HG02884 (cell line): ENCODE results near the gene NELFB.
A peak's percentile ranks its signal among the peaks of the same experiment; 100 is the strongest.

ENCODE experiments used
- ATAC-seq: cut with Tn5 transposase; IDR thresholded peaks from one replicate; pipeline ENCODE4 v1.9.1; 2021; ENCODE audit warnings: mild to moderate bottlenecking, moderate library complexity; ENCODE audit not compliant: unreplicated experiment

NELFB gene

DNA sequence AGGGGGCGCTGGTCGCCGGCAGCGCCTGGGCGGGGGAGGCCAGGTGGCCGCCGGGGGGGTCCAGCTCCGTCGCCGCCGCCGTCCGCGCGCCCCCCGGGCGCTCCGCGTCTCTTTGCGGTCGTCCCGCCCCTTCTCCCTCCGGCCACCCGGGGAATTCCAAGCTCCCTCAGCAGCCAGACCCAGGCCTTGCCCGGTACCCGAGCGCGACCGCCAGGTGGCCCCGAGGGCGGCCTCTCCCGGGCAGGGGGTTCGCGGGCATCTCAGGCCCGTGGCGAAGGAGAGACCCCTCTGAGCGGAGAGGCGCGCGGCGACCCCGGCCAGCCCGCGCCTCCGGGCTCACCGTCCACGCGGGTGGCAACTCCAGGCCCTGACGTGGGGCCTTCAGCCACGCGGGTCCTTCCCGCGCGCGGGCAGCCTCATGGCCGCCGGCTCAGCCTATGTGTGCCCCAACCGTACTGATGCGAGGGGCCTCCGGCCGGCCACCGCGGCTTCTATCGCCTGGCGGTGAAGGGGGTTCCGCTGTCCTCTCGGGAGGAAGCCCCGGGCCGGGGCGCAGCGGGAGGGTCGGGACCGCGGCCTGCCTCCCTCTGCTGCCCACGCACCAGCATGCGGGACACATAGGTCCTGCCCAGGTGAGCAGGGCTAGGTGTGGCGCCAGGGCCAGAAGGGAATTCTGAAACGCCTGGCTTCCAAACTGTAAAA, 47.5 kb downstream of the NELFB start:
- peak; percentile 29 for ATAC-seq

- no peak for ATAC-seq
Measured at GRCh38 chr9:137303151-137303892, 48.2 kb downstream of the NELFB start.

- ATAC-seq: no peak
Measured at GRCh38 chr9:137303893-137304382, 48.8 kb downstream of the NELFB start.

DNA sequence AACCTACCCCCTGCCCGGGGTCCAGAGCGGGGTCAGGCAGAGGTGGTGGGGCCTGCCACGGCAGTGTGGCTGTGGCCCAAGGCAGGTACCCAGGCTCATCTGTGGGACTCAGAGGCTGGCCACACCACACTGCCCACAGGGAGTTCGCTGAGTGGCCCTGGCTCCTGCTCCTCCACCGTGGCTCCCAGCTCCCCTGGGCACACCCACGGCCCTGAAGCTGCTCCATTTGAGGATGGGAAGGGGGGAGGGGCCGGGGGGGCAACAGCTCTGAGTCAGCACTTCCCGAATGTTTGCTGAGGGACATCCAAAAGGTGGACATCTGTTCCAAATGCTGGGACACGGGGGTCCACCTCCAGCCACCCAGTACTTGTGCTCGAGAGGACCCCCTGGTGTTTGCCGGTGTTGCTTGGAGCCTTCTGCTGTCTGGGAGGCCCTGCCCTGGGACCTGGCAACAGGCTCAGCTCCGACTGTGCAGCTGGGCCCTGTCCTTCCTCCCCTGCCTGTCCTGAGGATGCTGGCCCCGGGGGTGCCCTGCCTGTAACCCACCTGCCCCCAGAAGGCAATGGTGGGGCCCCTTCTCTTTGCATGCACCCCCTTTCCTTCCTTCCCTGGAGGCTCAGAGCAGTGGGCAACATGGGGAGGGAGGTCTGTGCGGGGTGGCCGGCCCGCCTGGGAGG, 49.4 kb downstream of the NELFB start:
- no peak for ATAC-seq

GRCh38 chr9:137305060-137305797, 50.1 kb downstream of the NELFB start:
- no peak for ATAC-seq

DNA sequence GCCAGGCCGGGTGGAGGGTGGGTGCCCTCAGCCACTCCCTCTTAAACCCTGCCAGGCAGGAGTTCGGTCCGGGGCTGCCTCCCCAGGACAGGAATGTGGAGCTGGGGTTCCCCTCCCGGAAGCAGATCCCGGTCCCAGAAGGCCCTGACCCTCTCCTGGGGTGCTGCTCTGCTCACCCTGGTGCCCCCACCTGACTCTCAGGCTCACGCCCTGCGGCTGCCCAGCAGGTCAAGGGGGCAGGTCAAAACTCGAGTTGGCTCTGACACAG, 50.6 kb downstream of the NELFB start:
- no peak for ATAC-seq

DNA sequence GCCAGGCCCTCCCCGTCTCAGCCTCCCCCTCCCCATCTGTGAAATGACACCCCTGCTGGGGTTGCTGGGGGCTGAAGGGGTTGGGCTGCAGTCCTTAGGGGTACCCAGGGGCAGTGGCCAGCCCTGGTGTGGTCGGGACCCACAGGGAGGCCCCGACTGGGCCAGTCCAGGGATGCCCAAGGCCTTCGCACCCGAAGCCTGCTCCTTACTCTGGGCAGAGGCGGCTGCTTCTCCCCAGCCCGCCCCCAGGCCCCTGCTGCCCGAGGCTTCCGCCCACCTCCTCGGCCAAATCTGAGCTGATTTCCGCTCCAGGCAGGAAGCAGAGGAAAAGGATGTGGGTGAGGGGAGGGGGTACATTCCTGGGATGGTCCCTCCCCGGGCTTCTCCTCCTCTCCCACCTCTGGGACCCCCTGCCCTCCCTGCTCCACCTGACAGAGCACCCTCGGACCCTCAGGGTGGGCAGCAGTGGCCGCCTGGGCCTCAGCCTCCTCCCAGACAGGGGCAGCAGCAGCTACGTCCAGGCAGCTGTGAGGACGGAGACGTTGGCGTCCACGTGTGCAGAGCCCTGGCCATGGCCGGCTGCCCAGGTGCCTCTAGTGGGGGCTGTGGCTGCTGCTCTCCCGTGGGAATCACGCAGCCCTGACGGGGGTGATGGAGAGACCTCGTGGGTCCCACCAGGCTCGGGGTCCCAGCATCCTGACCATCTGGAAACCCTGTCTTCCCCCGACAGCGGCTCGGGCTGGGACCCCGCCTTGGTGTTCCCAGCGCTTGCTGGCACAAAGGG, 51.1 kb downstream of the NELFB start:
- no peak for ATAC-seq

DNA sequence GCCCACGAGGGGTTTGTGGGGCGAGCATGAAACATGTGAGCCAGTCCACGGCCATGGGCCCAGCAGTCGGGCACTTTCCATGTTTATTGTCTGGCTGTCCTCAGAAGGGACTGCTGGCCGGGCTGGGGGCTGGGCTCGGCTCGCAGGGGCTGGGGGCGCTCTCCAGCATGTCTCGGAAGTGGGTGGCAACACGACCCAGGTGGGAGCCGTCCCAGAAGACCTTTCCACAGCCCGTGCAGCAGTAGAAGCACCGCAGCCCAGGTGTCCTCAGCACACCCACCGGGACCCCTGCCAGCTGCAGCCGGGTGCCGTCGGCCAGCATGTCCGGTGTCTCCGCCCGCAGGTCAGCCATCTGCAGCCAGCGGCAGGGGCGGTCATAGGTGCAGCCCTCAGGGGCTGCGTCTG, 51.7 kb downstream of the NELFB start:
- no peak for ATAC-seq

DNA sequence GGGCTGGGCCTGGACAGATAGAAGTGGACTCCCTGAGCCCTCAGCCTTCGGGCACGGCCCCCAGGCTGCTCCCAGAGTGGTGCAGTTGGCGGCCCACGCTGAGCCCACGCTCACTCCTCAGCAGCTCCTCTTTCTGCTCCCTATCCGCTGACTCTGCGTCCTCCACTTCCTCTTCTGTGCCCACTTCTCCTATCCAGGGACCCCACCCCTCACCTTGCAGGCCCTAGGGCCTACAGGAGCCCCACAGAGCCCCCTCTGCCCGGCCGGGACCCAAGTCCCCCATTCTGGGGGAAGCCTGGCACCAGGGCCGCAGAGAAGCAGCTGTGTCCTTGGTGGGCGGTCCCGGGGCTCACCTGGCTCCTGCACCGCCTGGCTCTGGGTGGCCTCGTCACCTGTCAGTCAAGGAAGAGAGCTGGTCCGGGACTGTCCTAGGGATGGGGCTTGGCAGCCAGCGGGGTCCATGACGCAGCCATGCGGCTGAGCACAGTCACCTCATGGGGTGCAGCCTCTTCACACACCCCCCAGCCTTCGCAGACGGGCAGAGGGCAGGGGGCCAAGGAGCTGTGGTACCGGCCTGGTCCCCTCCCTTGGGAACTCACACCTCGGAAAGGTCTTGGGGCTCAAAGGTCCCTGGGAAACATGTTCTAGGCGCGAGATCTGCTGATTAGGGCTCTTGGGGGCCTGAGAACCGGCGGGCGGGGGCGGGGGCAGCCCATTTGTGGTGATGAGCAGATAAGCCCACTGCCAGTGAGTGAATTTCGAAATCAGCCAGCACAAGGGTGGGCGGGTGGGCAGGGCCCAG, 52.3 kb downstream of the NELFB start:
- ATAC-seq: no peak

GRCh38 chr9:137308057-137308619, 53.0 kb downstream of the NELFB start:
- no peak for ATAC-seq

DNA sequence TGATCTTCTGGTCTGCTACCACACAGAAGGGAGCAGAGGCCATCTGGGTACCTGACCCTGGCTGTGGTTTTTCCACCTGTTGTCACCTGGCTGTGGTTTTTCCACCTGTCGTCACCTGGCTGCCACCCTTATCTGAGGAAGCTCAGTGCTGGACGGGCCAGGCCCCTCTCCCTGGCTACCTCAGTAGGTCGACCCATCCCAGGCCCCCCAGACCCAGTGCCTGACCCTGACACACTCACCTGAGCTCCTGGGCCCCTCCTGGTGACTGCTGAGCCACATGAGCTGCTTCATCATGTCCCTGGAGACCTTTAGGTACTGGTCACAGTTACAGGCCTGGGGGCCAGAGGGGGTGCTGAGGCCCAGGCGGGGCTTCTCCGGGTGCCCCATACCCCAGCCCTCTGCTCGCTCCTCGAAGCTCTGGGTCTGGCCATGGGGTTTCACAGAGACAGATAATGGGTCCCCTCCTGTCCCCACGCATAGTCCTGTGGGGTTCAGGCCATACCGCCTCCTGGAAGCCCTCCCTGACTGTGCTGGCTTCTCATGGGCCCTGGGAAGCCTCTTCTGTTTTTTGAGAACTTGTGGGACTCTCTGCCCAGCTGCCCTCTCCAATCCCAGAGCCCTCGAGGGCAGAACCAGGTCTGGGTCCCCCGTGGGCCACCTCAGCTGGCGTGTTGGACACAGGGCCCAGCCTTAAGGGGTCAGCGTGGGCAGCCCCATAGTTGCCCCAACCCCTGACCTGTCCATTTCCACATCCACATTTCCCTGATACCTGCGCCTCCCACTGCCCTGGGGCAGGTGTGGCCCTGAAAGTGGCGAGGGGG, 54.5 kb downstream of the NELFB start:
- ATAC-seq: no peak

DNA sequence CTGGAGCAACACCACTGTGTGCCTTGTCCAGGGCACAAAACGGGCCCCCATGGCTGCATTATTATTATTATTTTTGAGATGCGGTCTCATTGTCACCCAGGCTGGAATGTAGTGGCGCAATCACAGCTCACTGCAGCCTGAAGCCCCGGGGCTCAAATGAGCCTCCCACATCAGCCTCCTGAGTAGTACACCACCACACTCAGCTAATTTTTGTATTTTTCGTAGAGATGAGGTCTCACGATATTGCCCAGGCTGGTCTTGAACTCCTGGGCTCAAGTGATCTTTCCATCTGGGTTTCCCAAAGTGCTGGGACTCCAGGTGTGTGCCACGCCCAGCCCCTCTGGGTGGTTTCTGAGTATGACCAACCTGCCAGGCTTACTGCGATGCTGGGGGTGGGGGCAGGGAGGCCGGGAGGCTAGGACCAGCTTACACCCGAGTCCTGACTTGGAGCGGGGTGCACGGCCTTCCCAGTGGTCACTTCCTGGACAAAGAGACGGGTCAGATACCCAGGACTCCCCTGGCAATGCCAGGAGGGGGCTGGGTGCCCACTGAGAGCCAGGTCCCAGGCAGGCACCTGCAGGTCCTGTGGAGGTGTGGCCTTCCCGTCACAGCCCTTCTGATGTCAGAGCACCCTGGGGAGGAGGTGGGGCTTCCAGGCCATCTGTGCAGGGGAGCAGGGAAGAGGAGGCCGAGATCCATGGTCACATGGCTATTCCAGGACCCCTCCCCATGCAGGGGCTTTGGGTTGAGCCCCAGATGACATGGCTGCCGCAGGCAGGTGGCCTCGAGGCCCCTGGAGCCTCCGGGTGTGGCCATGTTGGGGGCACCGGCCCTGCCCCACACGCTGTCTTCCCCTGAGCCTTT, 55.3 kb downstream of the NELFB start:
- no peak for ATAC-seq

DNA sequence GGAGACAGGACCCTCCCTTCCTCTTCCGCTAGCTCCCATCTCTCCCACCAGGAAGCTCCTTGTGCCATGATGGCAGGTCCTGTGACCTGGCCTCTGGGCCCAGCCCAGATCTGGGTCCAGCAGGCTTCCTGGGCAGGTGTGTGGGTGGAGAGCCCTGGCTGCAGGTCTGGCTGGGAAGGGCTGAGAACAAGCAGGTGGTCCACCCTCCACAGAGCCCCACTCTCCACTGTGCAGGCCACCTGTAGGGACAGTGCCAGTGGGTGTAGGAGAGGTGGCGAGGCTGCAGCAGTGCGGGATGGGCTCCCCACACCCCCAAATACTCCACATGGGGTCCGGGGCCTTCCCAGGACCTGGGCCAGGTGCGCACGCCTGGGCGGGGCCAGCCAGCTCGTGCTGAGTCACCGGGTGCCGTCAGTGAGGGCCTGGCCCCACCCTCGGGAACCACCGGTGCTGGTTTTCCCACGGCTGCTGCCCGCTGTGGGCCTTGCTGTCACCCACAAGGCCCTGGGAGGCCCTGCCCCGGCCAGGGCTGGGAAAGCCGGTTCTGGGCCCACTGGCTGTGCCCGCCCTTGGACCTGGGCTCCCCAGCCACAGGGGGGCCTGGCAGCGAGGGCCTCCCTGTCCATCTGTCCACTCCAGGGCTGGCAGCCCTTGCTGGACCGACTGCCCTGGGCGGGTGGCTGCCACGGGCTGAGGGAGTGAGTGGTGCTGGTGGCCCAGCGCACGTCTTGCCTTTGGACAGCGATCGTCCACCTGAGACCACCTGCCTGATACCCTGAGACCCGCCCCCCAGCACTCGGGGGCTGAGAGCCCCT, 56.3 kb downstream of the NELFB start:
- no peak for ATAC-seq

DNA sequence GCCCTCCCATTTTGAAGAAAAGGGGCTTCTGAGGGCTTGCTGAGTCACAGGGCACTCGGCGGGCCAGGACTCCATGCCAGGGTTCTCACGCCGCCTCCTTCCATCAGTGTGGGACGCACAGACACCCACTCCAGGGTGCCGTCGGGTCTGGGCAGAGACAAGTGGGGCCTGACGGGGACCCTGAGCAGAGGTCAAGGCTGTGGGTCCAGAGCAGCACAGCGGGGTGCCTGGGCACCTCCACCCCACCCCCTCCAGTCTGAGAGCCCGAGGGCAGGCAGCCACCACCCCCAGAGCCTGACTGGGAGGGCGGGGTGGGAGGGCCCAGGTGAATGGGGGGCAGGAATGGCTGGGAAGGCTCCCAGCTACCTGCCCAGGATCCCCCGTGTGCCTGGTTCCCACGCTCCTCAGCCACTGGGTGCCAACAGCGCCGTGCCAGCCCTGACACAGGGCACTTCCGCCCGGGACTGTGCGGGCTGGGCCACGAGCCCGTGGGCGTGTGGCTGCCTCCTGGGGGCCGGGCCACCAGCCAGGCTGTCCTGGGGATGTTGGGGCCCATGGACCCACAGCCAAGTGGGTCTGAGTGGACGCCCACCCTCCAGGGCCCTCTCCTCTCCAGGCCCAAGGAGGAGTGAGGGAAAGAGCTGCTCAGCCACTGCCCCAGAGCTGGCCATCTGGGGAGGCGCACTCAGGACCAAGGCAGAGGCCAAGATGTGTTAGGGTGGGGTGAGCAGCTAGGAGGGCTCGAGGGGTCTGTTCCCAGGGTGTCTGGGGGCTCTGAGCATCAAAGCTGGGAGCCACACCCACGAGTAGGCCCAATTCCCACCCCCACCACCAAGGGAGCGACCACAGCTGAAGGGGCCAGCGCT, 57.1 kb downstream of the NELFB start:
- ATAC-seq: no peak

DNA sequence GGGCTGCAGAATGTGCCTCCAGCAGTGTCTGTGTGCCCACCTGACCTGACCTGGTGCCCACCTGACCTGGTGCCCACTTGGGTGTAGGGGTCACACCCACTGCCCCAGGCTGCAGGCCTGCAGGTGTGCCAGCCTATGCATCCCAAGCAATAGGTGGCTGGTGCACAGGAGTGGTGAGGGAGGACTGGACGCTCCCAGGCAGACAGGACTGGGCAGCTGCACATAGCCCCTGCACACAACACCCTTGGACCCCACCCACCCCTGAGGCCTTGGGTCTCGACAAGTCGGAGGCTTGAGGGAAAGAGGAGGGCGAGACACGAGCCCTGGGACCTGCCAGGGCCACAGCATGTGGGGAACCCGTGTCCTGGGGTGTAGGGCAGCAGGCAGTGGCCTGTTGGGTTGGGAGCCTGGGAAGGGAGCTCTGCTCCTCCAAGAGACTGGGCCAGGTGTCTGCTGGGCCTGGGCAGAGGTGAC, 57.8 kb downstream of the NELFB start:
- ATAC-seq: no peak
